SU-DHL-6 (cell line): ENCODE data around the gene RBM19.

Experiments
- H2AFZ ChIP-seq: fragments of 200-600 bp; sonication (generic); 2 replicates; pipeline ENCODE4 v1.6.1; 2014; ENCODE audit warnings: low read depth, mild to moderate bottlenecking, moderate library complexity, mixed read lengths, antibody characterized with exemption, low read length; ENCODE audit not compliant: severe bottlenecking
- H3F3A ChIP-seq: fragments of 200-600 bp; shearing (Covaris generic); 2 replicates; pipeline ENCODE4 v1.6.0; 2016; ENCODE audit warnings: antibody characterized with exemption, mild to moderate bottlenecking; ENCODE audit not compliant: insufficient read depth
- H3K27ac ChIP-seq: fragments of 200-600 bp; sonication (generic); 2 replicates; pipeline ENCODE4 v1.5.1; 2016; ENCODE audit warnings: low read depth, mild to moderate bottlenecking, low read length, moderate library complexity, mixed read lengths
- H3K27me3 ChIP-seq: fragments of 200-600 bp; sonication (generic), shearing (Covaris generic); 2 replicates; pipeline ENCODE4 v1.6.0; 2014; ENCODE audit warnings: mild to moderate bottlenecking, low read length
- H3K36me3 ChIP-seq: fragments of 200-600 bp; sonication (generic); 2 replicates; pipeline ENCODE4 v1.6.1; 2014; ENCODE audit warnings: mild to moderate bottlenecking, low read length, mixed read lengths
- H3K4me2 ChIP-seq: fragments of 300-600, 200-600 bp; shearing (Covaris generic), sonication (generic); 2 replicates; pipeline ENCODE4 v1.6.0; 2014; ENCODE audit warnings: low read length, low read depth, mild to moderate bottlenecking; ENCODE audit not compliant: poor library complexity, severe bottlenecking
- H3K4me3 ChIP-seq: fragments of 200-600 bp; sonication (generic); 2 replicates; pipeline ENCODE4 v1.5.1; 2014; ENCODE audit warnings: antibody characterized with exemption, low read length, mild to moderate bottlenecking, mixed read lengths; ENCODE audit not compliant: insufficient read depth, poor library complexity, severe bottlenecking
- H3K79me2 ChIP-seq: fragments of 200-600 bp; sonication (generic); 2 replicates; pipeline ENCODE4 v1.6.1; 2014; ENCODE audit warnings: mild to moderate bottlenecking, low read length, moderate library complexity; ENCODE audit not compliant: insufficient read depth
- H3K9ac ChIP-seq: fragments of 200-600 bp; sonication (generic); 2 replicates; pipeline ENCODE4 v1.7.0; 2014; ENCODE audit warnings: mild to moderate bottlenecking, low read length
- H3K9me2 ChIP-seq: fragments of 200-600 bp; sonication (generic); replicated peaks from 2 replicates; pipeline ENCODE4 v1.6.1; 2014; ENCODE audit warnings: low read length; ENCODE audit not compliant: insufficient read depth
- H3K9me3 ChIP-seq: fragments of 200-600 bp; sonication (generic); 2 replicates; pipeline ENCODE4 v1.6.1; 2014; ENCODE audit warnings: low read length, mixed read lengths; ENCODE audit not compliant: insufficient read depth
- H4K20me1 ChIP-seq: fragments of 200-600 bp; sonication (generic); 2 replicates; pipeline ENCODE4 v1.6.1; 2014; ENCODE audit warnings: low read depth, mild to moderate bottlenecking, antibody characterized with exemption, low read length, moderate library complexity, mixed read lengths
- EZH2phosphoT487 ChIP-seq: fragments of 200-600 bp; sonication (generic), shearing (Covaris generic); conservative IDR thresholded peaks from 2 replicates; pipeline ENCODE4 v1.6.1; 2018; ENCODE audit warnings: mild to moderate bottlenecking, antibody characterized with exemption, low read length, moderate library complexity, mixed read lengths
- TF ChIP-seq, protein P1 (sequence below): fragments of 200-600 bp; sonication (generic); IDR thresholded peaks from one replicate; pipeline ENCODE4 v1.5.1; 2017; ENCODE audit warnings: antibody characterized with exemption, mild to moderate bottlenecking, low read length, moderate library complexity; ENCODE audit not compliant: insufficient read depth, poor library complexity, severe bottlenecking

RBM19 gene

DNA sequence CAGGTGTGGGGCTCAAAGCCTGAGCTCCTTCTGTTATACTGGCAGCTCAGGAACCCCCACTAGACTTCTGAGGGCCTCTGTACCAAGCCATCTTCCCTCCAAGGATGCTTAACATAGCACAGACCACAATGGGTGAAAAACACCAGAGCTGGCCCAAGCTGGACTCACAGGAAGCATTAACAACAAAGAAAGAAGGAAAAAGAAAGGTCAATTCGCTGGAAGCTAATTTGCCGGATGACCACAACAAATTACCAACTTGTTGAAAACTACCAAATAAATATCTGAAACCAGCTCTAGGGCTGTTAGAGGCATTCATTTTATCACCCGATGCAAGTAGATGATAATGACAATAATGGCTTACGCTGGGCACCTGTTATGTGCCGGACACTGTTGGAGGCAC lies 48.7 kb downstream of the RBM19 start:
- Histone ChIP-seq H3K79me2 (no peaks in the 10 kb centered on the region), H3K4me2 (no peak overlapping the region), H3K9ac (no peak overlapping the region), H3K9me2 (no peaks in the 10 kb centered on the region), H3F3A (no peaks in the 10 kb centered on the region), H3K27me3 (no peaks in the 10 kb centered on the region), H4K20me1 (no peaks in the 10 kb centered on the region), H3K27ac (no peak overlapping the region), H2AFZ (no peak overlapping the region), H3K4me3 (no peak overlapping the region), H3K36me3 (no peaks in the 10 kb centered on the region), H3K9me3 (no peaks in the 10 kb centered on the region)
- TF ChIP-seq, protein P1, sequence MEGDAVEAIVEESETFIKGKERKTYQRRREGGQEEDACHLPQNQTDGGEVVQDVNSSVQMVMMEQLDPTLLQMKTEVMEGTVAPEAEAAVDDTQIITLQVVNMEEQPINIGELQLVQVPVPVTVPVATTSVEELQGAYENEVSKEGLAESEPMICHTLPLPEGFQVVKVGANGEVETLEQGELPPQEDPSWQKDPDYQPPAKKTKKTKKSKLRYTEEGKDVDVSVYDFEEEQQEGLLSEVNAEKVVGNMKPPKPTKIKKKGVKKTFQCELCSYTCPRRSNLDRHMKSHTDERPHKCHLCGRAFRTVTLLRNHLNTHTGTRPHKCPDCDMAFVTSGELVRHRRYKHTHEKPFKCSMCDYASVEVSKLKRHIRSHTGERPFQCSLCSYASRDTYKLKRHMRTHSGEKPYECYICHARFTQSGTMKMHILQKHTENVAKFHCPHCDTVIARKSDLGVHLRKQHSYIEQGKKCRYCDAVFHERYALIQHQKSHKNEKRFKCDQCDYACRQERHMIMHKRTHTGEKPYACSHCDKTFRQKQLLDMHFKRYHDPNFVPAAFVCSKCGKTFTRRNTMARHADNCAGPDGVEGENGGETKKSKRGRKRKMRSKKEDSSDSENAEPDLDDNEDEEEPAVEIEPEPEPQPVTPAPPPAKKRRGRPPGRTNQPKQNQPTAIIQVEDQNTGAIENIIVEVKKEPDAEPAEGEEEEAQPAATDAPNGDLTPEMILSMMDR, result no peak

GRCh38 chr12:113914806-113915205 lies 51.3 kb downstream of the RBM19 start:
- Histone ChIP-seq H2AFZ (no peak overlapping the region), H4K20me1 (no peaks in the 10 kb centered on the region), H3K36me3 (no peaks in the 10 kb centered on the region), H3K9me2 (no peaks in the 10 kb centered on the region), H3K4me3 (no peak overlapping the region), H3K9ac (no peak overlapping the region), H3K79me2 (no peaks in the 10 kb centered on the region), H3K27ac (no peak overlapping the region), H3K9me3 (no peaks in the 10 kb centered on the region), H3K27me3 (no peaks in the 10 kb centered on the region), H3F3A (no peaks in the 10 kb centered on the region), H3K4me2 (no peak overlapping the region)
- TF ChIP-seq EZH2phosphoT487, result no peak
- TF ChIP-seq, protein P1, result no peak

DNA sequence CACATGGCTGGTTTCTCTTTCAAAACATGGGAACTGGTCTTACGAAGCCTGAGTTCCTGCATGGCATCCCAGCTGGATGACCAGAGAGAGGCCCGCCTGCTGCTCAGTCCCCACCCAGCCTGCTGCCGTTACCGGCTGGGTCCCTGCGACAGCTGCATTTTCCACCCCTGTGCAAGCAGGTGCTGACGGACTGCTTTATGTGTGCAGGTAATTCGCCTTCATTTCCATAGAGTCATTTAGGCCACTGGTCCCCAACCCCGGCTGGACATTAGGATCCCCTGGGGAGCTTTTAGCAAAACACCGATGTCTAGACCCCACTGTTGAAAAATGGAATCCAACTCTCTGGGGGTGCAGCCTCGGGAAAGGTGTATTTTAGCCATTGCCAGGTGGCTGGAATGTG lies 51.9 kb downstream of the RBM19 start:
- Histone ChIP-seq H3K27ac (no peak overlapping the region), H3K27me3 (no peaks in the 10 kb centered on the region), H3K9me2 (no peaks in the 10 kb centered on the region), H3K79me2 (no peaks in the 10 kb centered on the region), H3K9ac (no peak overlapping the region), H3F3A (no peaks in the 10 kb centered on the region), H3K9me3 (no peaks in the 10 kb centered on the region), H4K20me1 (no peaks in the 10 kb centered on the region), H3K36me3 (no peaks in the 10 kb centered on the region), H2AFZ (no peak overlapping the region), H3K4me2 (no peak overlapping the region), H3K4me3 (no peak overlapping the region)
- TF ChIP-seq EZH2phosphoT487, result no peak
- TF ChIP-seq, protein P1, result no peak
